Measurements from ENCODE around the gene DTX3.
"Not testable (repeated sequence)": the region's sequence is repeated elsewhere in the genome, so short reads cannot be mapped to it uniquely, and the experiment has no call there.

The DTX3 gene

GRCh38 chr12:57613427-57614109 is 8.9 kb downstream of the DTX3 start:
- no peak for ATAC-seq (replicated peaks)
- H3K4me3 Mint-ChIP-seq: no peak overlapping the region

DNA sequence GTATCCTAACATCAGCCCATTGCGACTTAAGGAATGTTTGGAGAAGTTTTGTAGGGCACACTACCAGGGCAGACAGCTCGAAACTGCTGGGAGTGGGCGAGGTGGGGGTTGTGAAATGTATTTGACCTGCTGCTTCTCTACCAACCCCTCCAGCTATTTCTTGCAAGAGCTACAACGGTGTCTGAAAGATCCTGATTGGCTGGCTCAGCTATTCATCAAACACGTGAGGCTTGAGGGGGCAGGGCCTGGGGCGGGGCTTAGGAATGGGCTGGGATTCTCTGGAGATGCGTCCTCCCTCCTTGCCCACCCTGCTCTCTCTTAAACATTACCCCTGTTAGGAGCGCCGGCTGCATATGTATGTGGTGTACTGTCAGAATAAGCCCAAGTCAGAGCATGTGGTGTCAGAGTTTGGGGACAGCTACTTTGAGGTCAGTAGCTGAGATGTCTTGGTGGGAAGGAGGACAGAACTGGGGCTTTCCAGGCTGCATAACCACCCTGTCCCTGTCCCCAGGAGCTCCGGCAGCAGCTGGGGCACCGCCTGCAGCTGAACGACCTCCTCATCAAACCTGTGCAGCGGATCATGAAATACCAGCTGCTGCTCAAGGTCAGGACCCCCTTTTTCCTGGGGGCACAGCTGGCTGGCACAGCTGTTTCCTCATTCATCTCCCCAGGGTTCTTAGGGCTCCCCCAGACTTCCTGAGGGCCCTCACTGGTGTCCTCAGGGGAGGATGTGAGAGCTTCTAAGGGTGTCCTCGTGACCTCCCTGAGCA is 9.7 kb downstream of the DTX3 start:
- no peaks in the 10 kb centered on the region for H3K9me3 Mint-ChIP-seq
- ATAC-seq (replicated peaks) (no peak), DNase-seq (no peak)
- H3K4me3 Mint-ChIP-seq: no peak overlapping the region
- H3K27ac Mint-ChIP-seq: no peak overlapping the region
- peaks cover 35 to 73% of the 10 kb centered on the region in 2 donors for H3K27me3 Mint-ChIP-seq
- H3K4me1 Mint-ChIP-seq (ENCODE audit: low read depth in 2 of 2): peaks cover 4 to 12% of the 10 kb centered on the region in 2 donors
- no peaks in the 10 kb centered on the region for H3K36me3 Mint-ChIP-seq (ENCODE audit: insufficient read depth)

More at GRCh38 chr12:57613427-57614109, 8.9 kb downstream of the DTX3 start:
- no peak for DNase-seq
- Mint-ChIP-seq H3K27ac (no peak overlapping the region), H3K36me3 (ENCODE audit: insufficient read depth) (no peaks in the 10 kb centered on the region), H3K9me3 (no peaks in the 10 kb centered on the region), H3K27me3 (peaks cover 28 to 65% of the 10 kb centered on the region in 2 donors), H3K4me1 (ENCODE audit: low read depth in 2 of 2) (peaks cover 4 to 8% of the 10 kb centered on the region in 2 donors)

- DNase-seq: no peak
- no peak for ATAC-seq (replicated peaks)
Observed at GRCh38 chr12:57614948-57615500, 10.4 kb downstream of the DTX3 start.

DNA sequence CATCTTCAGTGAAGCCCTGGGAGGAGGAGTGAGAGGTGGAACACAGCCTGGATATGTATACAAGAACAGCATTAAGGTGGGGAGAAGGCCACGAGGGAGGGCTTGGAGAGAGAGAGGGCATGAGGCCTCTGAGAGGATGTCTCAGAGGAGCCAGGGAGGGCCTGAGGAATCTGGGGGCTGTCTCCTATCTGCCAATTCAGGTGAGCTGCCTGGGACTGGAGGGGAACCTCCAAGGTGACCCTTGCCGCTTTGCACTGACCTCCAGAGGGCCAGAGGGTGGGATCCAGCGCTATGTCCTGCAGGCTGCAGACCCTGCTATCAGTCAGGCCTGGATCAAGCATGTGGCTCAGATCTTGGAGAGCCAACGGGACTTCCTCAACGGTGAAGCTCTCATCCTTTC is 11.0 kb downstream of the DTX3 start:
- Mint-ChIP-seq H3K9me3 (no peaks in the 10 kb centered on the region), H3K27ac (no peak overlapping the region), H3K27me3 (peaks cover 41 to 85% of the 10 kb centered on the region in 2 donors), H3K36me3 (ENCODE audit: insufficient read depth) (no peaks in the 10 kb centered on the region), H3K4me1 (ENCODE audit: low read depth in 2 of 2) (peaks cover 4 to 19% of the 10 kb centered on the region in 2 donors), H3K4me3 (no peak overlapping the region)
- DNase-seq (no peak), ATAC-seq (replicated peaks) (no peak)

More at GRCh38 chr12:57614948-57615500, 10.4 kb downstream of the DTX3 start:
- Mint-ChIP-seq H3K4me1 (ENCODE audit: low read depth in 2 of 2) (peaks cover 4 to 17% of the 10 kb centered on the region in 2 donors), H3K27ac (no peak overlapping the region), H3K9me3 (no peaks in the 10 kb centered on the region), H3K4me3 (no peak overlapping the region), H3K36me3 (ENCODE audit: insufficient read depth) (no peaks in the 10 kb centered on the region), H3K27me3 (peaks cover 41 to 79% of the 10 kb centered on the region in 2 donors)

GRCh38 chr12:57616383-57617101 is 11.9 kb downstream of the DTX3 start:
- no peaks in the 10 kb centered on the region for H3K36me3 Mint-ChIP-seq (ENCODE audit: insufficient read depth)
- H3K4me3 Mint-ChIP-seq: no peak overlapping the region
- H3K27me3 Mint-ChIP-seq: peaks cover 50 to 95% of the 10 kb centered on the region in 2 donors
- no peak for DNase-seq
- H3K27ac Mint-ChIP-seq: no peak overlapping the region
- H3K4me1 Mint-ChIP-seq (ENCODE audit: low read depth in 2 of 2): peaks cover 13 to 23% of the 10 kb centered on the region in 2 donors
- no peaks in the 10 kb centered on the region for H3K9me3 Mint-ChIP-seq
- no peak for ATAC-seq (replicated peaks)

- no peak overlapping the region for H3K27ac Mint-ChIP-seq
- no peak overlapping the region for H3K4me3 Mint-ChIP-seq
- no peaks in the 10 kb centered on the region for H3K9me3 Mint-ChIP-seq
- DNase-seq: no peak
- H3K4me1 Mint-ChIP-seq (ENCODE audit: low read depth in 2 of 2): peaks cover 20 to 32% of the 10 kb centered on the region in 2 donors
- H3K36me3 Mint-ChIP-seq (ENCODE audit: insufficient read depth): peaks cover 3% of the 10 kb centered on the region
- H3K27me3 Mint-ChIP-seq: peaks cover 64 to 100% of the 10 kb centered on the region in 2 donors
- no peak for ATAC-seq (replicated peaks)
Observed at GRCh38 chr12:57617942-57618341, 13.3 kb downstream of the DTX3 start.

GRCh38 chr12:57618431-57618830 is 13.8 kb downstream of the DTX3 start:
- H3K36me3 Mint-ChIP-seq (ENCODE audit: insufficient read depth); H3K27ac Mint-ChIP-seq; H3K4me3 Mint-ChIP-seq; H3K9me3 Mint-ChIP-seq; ATAC-seq (replicated peaks); DNase-seq: not testable (repeated sequence)
- Mint-ChIP-seq H3K27me3 (peaks cover 69 to 100% of the 10 kb centered on the region in 2 donors), H3K4me1 (ENCODE audit: low read depth in 2 of 2) (peaks cover 20 to 32% of the 10 kb centered on the region in 2 donors)

DNA sequence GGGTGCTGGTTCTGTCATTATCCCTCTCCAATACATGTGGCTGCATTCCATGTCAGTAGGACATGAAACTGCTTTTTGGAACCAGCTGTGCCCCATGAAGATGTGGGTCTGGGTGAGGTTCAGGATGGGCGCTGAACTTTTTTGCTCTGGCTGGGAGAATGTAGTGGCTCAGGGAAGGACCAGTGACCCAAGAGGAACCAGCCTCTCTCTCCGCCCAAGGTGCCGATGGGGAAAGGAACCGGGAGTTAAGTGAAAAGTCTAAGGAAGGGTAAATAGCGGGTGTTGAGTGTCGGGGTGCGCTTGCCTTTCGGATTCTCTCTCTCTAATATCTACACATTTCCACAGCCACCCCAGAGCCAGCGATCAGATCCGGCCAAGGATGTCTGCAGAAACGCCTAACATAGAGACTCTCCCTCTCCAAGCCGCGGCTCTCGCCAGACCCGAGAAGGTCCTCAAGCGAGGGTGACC is 14.4 kb downstream of the DTX3 start:
- no peak overlapping the region for H3K27ac Mint-ChIP-seq
- H3K4me1 Mint-ChIP-seq (ENCODE audit: low read depth in 2 of 2): peaks cover 20 to 32% of the 10 kb centered on the region in 2 donors

GRCh38 chr12:57619434-57620244 is 15.0 kb downstream of the DTX3 start:
- H3K4me3 Mint-ChIP-seq: peak overlapping the region; percentile 54 to 62
- H3K9me3 Mint-ChIP-seq: no peaks in the 10 kb centered on the region
- DNase-seq (peak in 1 of 3 experiments; percentile 35), ATAC-seq (replicated peaks) (peak; percentile 62)
- H3K27me3 Mint-ChIP-seq: peaks cover 81 to 100% of the 10 kb centered on the region in 2 donors
- H3K4me1 Mint-ChIP-seq (ENCODE audit: low read depth in 2 of 2): peaks cover 20 to 32% of the 10 kb centered on the region in 2 donors
- H3K36me3 Mint-ChIP-seq (ENCODE audit: insufficient read depth): peaks cover 3% of the 10 kb centered on the region
- H3K27ac Mint-ChIP-seq: no peak overlapping the region

More for the DNA sequence above, 14.4 kb downstream of the DTX3 start:
- peak overlapping the region; percentile 54 to 62 for H3K4me3 Mint-ChIP-seq
- DNase-seq (no peak), ATAC-seq (replicated peaks) (no peak)
- no peaks in the 10 kb centered on the region for H3K9me3 Mint-ChIP-seq
- H3K27me3 Mint-ChIP-seq: peaks cover 75 to 100% of the 10 kb centered on the region in 2 donors
- peaks cover 3% of the 10 kb centered on the region for H3K36me3 Mint-ChIP-seq (ENCODE audit: insufficient read depth)

DNA sequence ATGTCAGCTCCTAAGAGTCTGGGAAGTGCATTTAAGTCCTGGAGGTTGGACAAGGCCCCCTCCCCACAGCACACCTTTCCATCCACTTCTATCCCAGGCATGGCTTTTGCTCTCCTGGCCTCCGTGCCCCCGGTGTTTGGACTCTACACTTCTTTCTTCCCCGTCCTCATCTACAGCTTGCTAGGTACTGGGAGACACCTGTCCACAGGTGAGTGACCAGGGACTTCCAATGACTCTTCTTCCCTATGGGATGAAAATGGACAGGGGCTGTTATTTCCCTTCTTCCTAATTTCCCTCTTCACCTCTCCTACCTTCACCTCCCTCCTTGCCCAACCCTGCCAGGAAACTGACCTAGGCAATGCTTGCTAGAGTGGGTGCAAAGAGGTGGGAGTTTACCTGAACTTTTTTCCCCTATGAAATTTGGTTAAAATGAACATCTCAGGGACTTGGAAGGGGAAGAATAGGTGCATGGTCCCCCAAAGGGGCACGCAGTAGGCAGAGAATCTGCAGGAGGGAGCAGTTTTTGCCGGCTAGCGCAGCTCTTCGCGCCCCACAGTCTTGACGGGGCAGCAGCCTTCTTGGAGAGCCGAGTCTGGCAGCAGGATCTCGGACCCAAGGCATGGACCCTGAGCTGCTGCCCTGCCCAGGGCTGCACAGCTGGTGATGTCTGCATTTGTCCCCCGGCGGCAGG is 15.8 kb downstream of the DTX3 start:
- no peaks in the 10 kb centered on the region for H3K9me3 Mint-ChIP-seq
- DNase-seq (no peak), ATAC-seq (replicated peaks) (peak; percentile 3)
- H3K36me3 Mint-ChIP-seq (ENCODE audit: insufficient read depth): peaks cover 3% of the 10 kb centered on the region
- H3K4me3 Mint-ChIP-seq: peak overlapping the region; percentile 83 to 84
- H3K27ac Mint-ChIP-seq: no peak overlapping the region
- H3K4me1 Mint-ChIP-seq (ENCODE audit: low read depth in 2 of 2): peaks cover 20 to 32% of the 10 kb centered on the region in 2 donors
- peaks cover 89 to 100% of the 10 kb centered on the region in 2 donors for H3K27me3 Mint-ChIP-seq

- ATAC-seq (replicated peaks): peak; percentile 20
- no peak for DNase-seq
Observed at GRCh38 chr12:57620936-57621496, 16.4 kb downstream of the DTX3 start.

More at GRCh38 chr12:57620936-57621496, 16.4 kb downstream of the DTX3 start:
- Mint-ChIP-seq H3K36me3 (ENCODE audit: insufficient read depth) (peaks cover 3% of the 10 kb centered on the region), H3K9me3 (no peaks in the 10 kb centered on the region), H3K4me3 (peak overlapping the region; percentile 83 to 84), H3K27ac (no peak overlapping the region), H3K27me3 (peaks cover 95 to 100% of the 10 kb centered on the region in 2 donors), H3K4me1 (ENCODE audit: low read depth in 2 of 2) (peaks cover 20 to 32% of the 10 kb centered on the region in 2 donors)

All from effector memory CD8-positive, alpha-beta T cell (primary cell).